K562 (cell line): ENCODE results near the gene GCNA. TPM values are rescaled to one million over a fixed set of nuclear protein-coding genes. Genes with fewer than 3 reads are reported as not detected.
A peak's percentile ranks its signal among the peaks of the same experiment; 100 is the strongest.

Experiments
- CBX2 ChIP-seq: fragments of 200-600 bp; sonication (generic); IDR thresholded peaks from one replicate; pipeline ENCODE4 v1.6.1; 2012; ENCODE audit warnings: mild to moderate bottlenecking, low read length, inconsistent platforms; ENCODE audit not compliant: insufficient read depth, poor library complexity, severe bottlenecking
- CBX5 ChIP-seq: IDR thresholded peaks from 2 replicates; pipeline ENCODE4 v1.6.1; 2014; ENCODE audit warnings: low read depth, borderline replicate concordance
- GABPA ChIP-seq: fragments of 200-800 bp; sonication (Bioruptor generic); conservative IDR thresholded peaks from 2 replicates; pipeline ENCODE4 v1.6.1; 2016; ENCODE audit warnings: low read depth, missing genetic modification characterization, missing compliant biosample characterization
- GTF2F1 ChIP-seq: IDR thresholded peaks from 2 replicates; pipeline ENCODE4 v1.6.1; 2011; ENCODE audit warnings: low read depth, low read length, improper control_type of control experiment
- HDAC3 ChIP-seq: fragments of 450-650 bp; IDR thresholded peaks from 2 replicates; pipeline ENCODE4 v1.6.1; 2018; ENCODE audit warnings: borderline replicate concordance, mild to moderate bottlenecking, moderate library complexity; ENCODE audit not compliant: partially characterized antibody
- HNRNPLL ChIP-seq: fragments of 200-400 bp; formaldehyde crosslinking; IDR thresholded peaks from 2 replicates; pipeline ENCODE4 v1.6.1; 2017; ENCODE audit warnings: low read length, low read depth, mild to moderate bottlenecking; ENCODE audit not compliant: poor library complexity, severe bottlenecking
- NR1H2 ChIP-seq: sonication (generic); formaldehyde crosslinking; IDR thresholded peaks from 2 replicates; pipeline ENCODE4 v1.4.0; 2020; ENCODE audit warnings: mild to moderate bottlenecking, missing genetic modification reagents
- NR2F6 ChIP-seq: fragments of 450-650 bp; formaldehyde crosslinking; IDR thresholded peaks from 2 replicates; pipeline ENCODE4 v1.4.0; 2020; ENCODE audit warnings: mild to moderate bottlenecking
- PPARD ChIP-seq: fragments of 250-450 bp; sonication (Bioruptor Pico); IDR thresholded peaks from 2 replicates; pipeline ENCODE4 v1.8.0; 2022; ENCODE audit warnings: inconsistent platforms, mild to moderate bottlenecking, moderate library complexity
- RAD51 ChIP-seq: fragments of 450-650 bp; IDR thresholded peaks from 2 replicates; pipeline ENCODE4 v1.7.1; 2016; ENCODE audit warnings: low read depth, mild to moderate bottlenecking, borderline replicate concordance
- SMARCE1 ChIP-seq: fragments of 450-650 bp; IDR thresholded peaks from 2 replicates; pipeline ENCODE4 v1.7.1; 2016; ENCODE audit warnings: mild to moderate bottlenecking
- ZNF175 ChIP-seq: fragments of 200-800 bp; sonication (Bioruptor generic); IDR thresholded peaks from 2 replicates; pipeline ENCODE4 v1.6.1; 2016; ENCODE audit warnings: low read depth, mild to moderate bottlenecking, missing genetic modification characterization, missing compliant biosample characterization
- ZNF347 ChIP-seq: fragments of 450-650 bp; formaldehyde crosslinking; IDR thresholded peaks from 2 replicates; pipeline ENCODE4 v1.4.0; 2020; ENCODE audit warnings: low read depth, mild to moderate bottlenecking, moderate library complexity
- ZNF785 ChIP-seq: fragments of 250-450 bp; sonication (Bioruptor Pico); IDR thresholded peaks from 2 replicates; pipeline ENCODE4 v1.4.0; 2020; ENCODE audit warnings: mild to moderate bottlenecking
- polyA plus RNA-seq, 8 experiments: library from polyadenylated mRNA; depleted of rRNA in 4 of 8; stranded (reverse) in 5 of 8; unstranded in 3 of 8; fragments of >200 nt; fragmentation: Nextera tagmentation in 2 of 8; fragmentation: Illumina TruSeq in 1 of 8; extraction: Ambion mirVana in 2 of 8; extraction: Trizol in 1 of 8; gene quantifications; 2 replicates each; pipeline versions ENCODE4 v1.2.1 to v1.2.3, GENCODE V29; 2011 to 2014; ENCODE audit warnings: inconsistent platforms in 1 of 8, missing spikeins in 1 of 8
- total RNA-seq, 7 experiments: library from RNA; depleted of rRNA in 6 of 7; stranded (reverse); fragments of >200 nt in 6 of 7; fragmentation: Illumina TruSeq in 2 of 7; extraction: Trizol in 2 of 7; gene quantifications; 2 replicates each; pipeline versions ENCODE4 v1.2.1 to v1.2.3, GENCODE V29; 2011 to 2021; ENCODE audit warnings: low replicate concordance in 1 of 7
- TF ChIP-seq, protein P1 (sequence below): fragments of 450-650 bp; IDR thresholded peaks from one replicate; pipeline ENCODE4 v1.6.1; 2018; ENCODE audit warnings: mild to moderate bottlenecking, moderate library complexity; ENCODE audit not compliant: partially characterized antibody
- TF ChIP-seq, protein P2 (sequence below): fragments of 250-450 bp; sonication (Bioruptor Pico); IDR thresholded peaks from 2 replicates; pipeline ENCODE4 v1.5.0; 2021
- TF ChIP-seq, protein P3 (sequence below): sonication (generic); formaldehyde crosslinking; IDR thresholded peaks from 2 replicates; pipeline ENCODE4 v1.8.1; 2022; ENCODE audit warnings: missing genetic modification reagents
- TF ChIP-seq, protein P4 (sequence below): fragments of 250-450 bp; sonication (Bioruptor Pico); IDR thresholded peaks from 2 replicates; pipeline ENCODE4 v1.5.1; 2021; ENCODE audit warnings: mild to moderate bottlenecking
- TF ChIP-seq, protein P5 (sequence below): fragments of 250-450 bp; sonication (Bioruptor Pico); IDR thresholded peaks from 2 replicates; pipeline ENCODE4 v1.4.0; 2020; ENCODE audit warnings: mild to moderate bottlenecking, moderate library complexity

Gene GCNA
- total and polyA plus RNA-seq, 9 of the 15 experiments (the other 6 are each of a cell fraction or from before 2014, with no cell fraction given) = 0.27 to 1.5 (median 0.86) TPM

DNA sequence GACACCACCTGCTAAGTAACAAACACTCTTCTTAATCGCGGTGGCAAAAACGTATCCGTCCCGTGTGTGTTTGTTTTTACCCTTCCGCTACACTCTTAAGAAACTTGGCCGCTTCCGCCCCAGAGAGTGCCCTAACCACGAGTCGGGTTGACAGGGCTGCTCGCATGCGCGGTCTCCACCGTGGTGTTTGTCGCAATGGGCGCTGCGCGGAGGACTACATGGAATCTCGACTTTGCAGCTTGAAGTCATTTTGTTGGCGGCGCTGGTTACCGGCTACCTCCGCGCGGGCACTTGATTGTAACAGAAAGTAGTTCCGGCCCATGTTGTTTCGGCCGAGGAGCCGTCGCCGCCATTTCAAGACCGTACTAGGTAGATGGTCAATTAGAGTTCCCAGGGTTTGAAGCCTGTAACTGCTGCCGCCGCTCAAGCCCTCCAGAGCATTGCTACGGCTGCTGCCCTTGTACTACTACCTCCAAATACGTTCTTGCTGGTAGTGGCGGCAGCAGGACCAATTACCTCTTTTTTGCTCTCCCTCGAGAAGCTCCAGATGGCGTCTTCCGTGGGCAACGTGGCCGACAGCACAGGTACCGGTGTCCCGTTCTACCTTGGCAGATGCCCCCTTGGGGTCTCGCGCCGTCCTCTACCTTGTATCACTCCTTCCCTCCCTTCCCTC is 45.3 kb upstream of the GCNA start, which contains the start of gene OGT (continued):
- TF ChIP-seq, protein P1, sequence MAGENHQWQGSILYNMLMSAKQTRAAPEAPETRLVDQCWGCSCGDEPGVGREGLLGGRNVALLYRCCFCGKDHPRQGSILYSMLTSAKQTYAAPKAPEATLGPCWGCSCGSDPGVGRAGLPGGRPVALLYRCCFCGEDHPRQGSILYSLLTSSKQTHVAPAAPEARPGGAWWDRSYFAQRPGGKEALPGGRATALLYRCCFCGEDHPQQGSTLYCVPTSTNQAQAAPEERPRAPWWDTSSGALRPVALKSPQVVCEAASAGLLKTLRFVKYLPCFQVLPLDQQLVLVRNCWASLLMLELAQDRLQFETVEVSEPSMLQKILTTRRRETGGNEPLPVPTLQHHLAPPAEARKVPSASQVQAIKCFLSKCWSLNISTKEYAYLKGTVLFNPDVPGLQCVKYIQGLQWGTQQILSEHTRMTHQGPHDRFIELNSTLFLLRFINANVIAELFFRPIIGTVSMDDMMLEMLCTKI = no peak
- TF ChIP-seq, protein P2, sequence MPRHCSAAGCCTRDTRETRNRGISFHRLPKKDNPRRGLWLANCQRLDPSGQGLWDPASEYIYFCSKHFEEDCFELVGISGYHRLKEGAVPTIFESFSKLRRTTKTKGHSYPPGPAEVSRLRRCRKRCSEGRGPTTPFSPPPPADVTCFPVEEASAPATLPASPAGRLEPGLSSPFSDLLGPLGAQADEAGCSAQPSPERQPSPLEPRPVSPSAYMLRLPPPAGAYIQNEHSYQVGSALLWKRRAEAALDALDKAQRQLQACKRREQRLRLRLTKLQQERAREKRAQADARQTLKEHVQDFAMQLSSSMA = no peak
- TF ChIP-seq CBX5 = no peak
- TF ChIP-seq GTF2F1 = peak; percentile 92
- no peak for TF ChIP-seq NR1H2 (CRISPR knock-in tag)
- TF ChIP-seq, protein P3, sequence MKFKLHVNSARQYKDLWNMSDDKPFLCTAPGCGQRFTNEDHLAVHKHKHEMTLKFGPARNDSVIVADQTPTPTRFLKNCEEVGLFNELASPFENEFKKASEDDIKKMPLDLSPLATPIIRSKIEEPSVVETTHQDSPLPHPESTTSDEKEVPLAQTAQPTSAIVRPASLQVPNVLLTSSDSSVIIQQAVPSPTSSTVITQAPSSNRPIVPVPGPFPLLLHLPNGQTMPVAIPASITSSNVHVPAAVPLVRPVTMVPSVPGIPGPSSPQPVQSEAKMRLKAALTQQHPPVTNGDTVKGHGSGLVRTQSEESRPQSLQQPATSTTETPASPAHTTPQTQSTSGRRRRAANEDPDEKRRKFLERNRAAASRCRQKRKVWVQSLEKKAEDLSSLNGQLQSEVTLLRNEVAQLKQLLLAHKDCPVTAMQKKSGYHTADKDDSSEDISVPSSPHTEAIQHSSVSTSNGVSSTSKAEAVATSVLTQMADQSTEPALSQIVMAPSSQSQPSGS (CRISPR knock-in tag) = no peak
- TF ChIP-seq RAD51 = peak; percentile 33; the same call in 1 of the 2 replicates
- no peak for TF ChIP-seq NR2F6
- TF ChIP-seq ZNF175 (CRISPR knock-in tag) = no peak
- TF ChIP-seq HDAC3 = peak; percentile 64
- TF ChIP-seq, protein P4, sequence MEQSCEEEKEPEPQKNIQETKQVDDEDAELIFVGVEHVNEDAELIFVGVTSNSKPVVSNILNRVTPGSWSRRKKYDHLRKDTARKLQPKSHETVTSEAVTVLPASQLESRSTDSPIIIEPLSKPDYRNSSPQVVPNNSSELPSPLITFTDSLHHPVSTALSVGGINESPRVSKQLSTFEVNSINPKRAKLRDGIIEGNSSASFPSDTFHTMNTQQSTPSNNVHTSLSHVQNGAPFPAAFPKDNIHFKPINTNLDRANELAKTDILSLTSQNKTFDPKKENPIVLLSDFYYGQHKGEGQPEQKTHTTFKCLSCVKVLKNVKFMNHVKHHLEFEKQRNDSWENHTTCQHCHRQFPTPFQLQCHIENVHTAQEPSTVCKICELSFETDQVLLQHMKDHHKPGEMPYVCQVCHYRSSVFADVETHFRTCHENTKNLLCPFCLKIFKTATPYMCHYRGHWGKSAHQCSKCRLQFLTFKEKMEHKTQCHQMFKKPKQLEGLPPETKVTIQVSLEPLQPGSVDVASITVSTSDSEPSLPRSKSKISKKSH (CRISPR knock-in tag) = no peak
- TF ChIP-seq, protein P5, sequence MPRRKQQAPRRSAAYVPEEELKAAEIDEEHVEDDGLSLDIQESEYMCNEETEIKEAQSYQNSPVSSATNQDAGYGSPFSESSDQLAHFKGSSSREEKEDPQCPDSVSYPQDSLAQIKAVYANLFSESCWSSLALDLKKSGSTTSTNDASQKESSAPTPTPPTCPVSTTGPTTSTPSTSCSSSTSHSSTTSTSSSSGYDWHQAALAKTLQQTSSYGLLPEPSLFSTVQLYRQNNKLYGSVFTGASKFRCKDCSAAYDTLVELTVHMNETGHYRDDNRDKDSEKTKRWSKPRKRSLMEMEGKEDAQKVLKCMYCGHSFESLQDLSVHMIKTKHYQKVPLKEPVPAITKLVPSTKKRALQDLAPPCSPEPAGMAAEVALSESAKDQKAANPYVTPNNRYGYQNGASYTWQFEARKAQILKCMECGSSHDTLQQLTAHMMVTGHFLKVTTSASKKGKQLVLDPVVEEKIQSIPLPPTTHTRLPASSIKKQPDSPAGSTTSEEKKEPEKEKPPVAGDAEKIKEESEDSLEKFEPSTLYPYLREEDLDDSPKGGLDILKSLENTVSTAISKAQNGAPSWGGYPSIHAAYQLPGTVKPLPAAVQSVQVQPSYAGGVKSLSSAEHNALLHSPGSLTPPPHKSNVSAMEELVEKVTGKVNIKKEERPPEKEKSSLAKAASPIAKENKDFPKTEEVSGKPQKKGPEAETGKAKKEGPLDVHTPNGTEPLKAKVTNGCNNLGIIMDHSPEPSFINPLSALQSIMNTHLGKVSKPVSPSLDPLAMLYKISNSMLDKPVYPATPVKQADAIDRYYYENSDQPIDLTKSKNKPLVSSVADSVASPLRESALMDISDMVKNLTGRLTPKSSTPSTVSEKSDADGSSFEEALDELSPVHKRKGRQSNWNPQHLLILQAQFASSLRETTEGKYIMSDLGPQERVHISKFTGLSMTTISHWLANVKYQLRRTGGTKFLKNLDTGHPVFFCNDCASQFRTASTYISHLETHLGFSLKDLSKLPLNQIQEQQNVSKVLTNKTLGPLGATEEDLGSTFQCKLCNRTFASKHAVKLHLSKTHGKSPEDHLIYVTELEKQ (CRISPR knock-in tag) = no peak
- TF ChIP-seq HNRNPLL = peak; percentile 59
- TF ChIP-seq GABPA (tag) = peak; percentile 46; the same call in 1 of the 2 replicates
- no peak for TF ChIP-seq SMARCE1
- no peak for TF ChIP-seq PPARD
- TF ChIP-seq ZNF347 = no peak
- TF ChIP-seq ZNF785 (CRISPR knock-in tag) = no peak
- TF ChIP-seq CBX2 = no peak
